ENCODE data around the gene DPYD.

The DPYD gene

GRCh38 chr1:97073936-97074335, 846.9 kb downstream of the DPYD start:
- no peak for DNase-seq (ENCODE audit: low read depth)
- H3K4me3 ChIP-seq (ENCODE audit: low read length) = no peak overlapping the region
- no peak for TF ChIP-seq CTCF (conservative IDR thresholded peaks at IDR 0.05; ENCODE audit: low read length)

- no peak for DNase-seq (ENCODE audit: low read depth)
- no peak overlapping the region for H3K4me3 ChIP-seq (ENCODE audit: low read length)
- no peak for TF ChIP-seq CTCF (conservative IDR thresholded peaks at IDR 0.05; ENCODE audit: low read length)
Observed at GRCh38 chr1:97073169-97073568, 847.7 kb downstream of the DPYD start.

- no peak for TF ChIP-seq CTCF (conservative IDR thresholded peaks at IDR 0.05; ENCODE audit: low read length)
- peak; percentile 18 for DNase-seq (ENCODE audit: low read depth)
- H3K4me3 ChIP-seq (ENCODE audit: low read length) = no peak overlapping the region
Observed at GRCh38 chr1:97071173-97071572, 849.7 kb downstream of the DPYD start.

GRCh38 chr1:97070376-97070775, 850.5 kb downstream of the DPYD start:
- TF ChIP-seq CTCF (conservative IDR thresholded peaks at IDR 0.05; ENCODE audit: low read length) = no peak
- DNase-seq (ENCODE audit: low read depth) = no peak
- no peak overlapping the region for H3K4me3 ChIP-seq (ENCODE audit: low read length)

- DNase-seq (ENCODE audit: low read depth) = no peak
- no peak for TF ChIP-seq CTCF (conservative IDR thresholded peaks at IDR 0.05; ENCODE audit: low read length)
- H3K4me3 ChIP-seq (ENCODE audit: low read length) = no peak overlapping the region
Observed at GRCh38 chr1:97069312-97069711, 851.5 kb downstream of the DPYD start.

GRCh38 chr1:97066860-97067259, 854.0 kb downstream of the DPYD start:
- TF ChIP-seq CTCF (conservative IDR thresholded peaks at IDR 0.05; ENCODE audit: low read length) = no peak
- no peak overlapping the region for H3K4me3 ChIP-seq (ENCODE audit: low read length)
- DNase-seq (ENCODE audit: low read depth) = no peak

- no peak for TF ChIP-seq CTCF (conservative IDR thresholded peaks at IDR 0.05; ENCODE audit: low read length)
- no peak overlapping the region for H3K4me3 ChIP-seq (ENCODE audit: low read length)
- peak; percentile 13 for DNase-seq (ENCODE audit: low read depth)
Observed at GRCh38 chr1:97063532-97063931, 857.3 kb downstream of the DPYD start.

All from AG10803 (cell line).